Cardiac muscle cell (in vitro differentiated cells and primary cell): Measurements from ENCODE around the gene SPP2. TPM values are rescaled to one million over a fixed set of nuclear protein-coding genes. Genes with fewer than 3 reads are reported as not detected.
A peak's percentile ranks its signal among the peaks of the same experiment; 100 is the strongest.

Source experiments
- DNase-seq, 2 donors: peaks; one replicate each; pipeline versions ENCODE4 v3.0.0 to v3.0.0-alpha.2; 2010 to 2017; ENCODE audit warnings: low read depth in 1 of 2, low spot score in 1 of 2
- H3K27ac ChIP-seq: fragments of 200-600 bp; sonication (generic); 2 replicates; pipeline ENCODE4 v1.5.1; 2016
- H3K27me3 ChIP-seq: fragments of 200-600 bp; sonication (generic); 2 replicates; pipeline ENCODE4 v1.6.0; 2016; ENCODE audit warnings: control low read depth
- H3K36me3 ChIP-seq: fragments of 200-600 bp; sonication (generic); 2 replicates; pipeline ENCODE4 v1.5.1; 2016; ENCODE audit warnings: control low read depth
- H3K4me1 ChIP-seq: fragments of 200-600 bp; sonication (generic); 2 replicates; pipeline ENCODE4 v1.8.1; 2017; ENCODE audit warnings: low read depth, mild to moderate bottlenecking, mixed run types
- H3K4me3 ChIP-seq: fragments of 200-600 bp; sonication (generic); 2 replicates; pipeline ENCODE4 v1.5.1; 2016; ENCODE audit warnings: mild to moderate bottlenecking
- H3K9me3 ChIP-seq: fragments of 200-600 bp; sonication (generic); 2 replicates; pipeline ENCODE4 v1.5.1; 2017; ENCODE audit warnings: low read depth, mild to moderate bottlenecking, control low read depth
- CTCF ChIP-seq: IDR thresholded peaks from 2 replicates; pipeline ENCODE4 v1.5.1; 2012; ENCODE audit warnings: low read depth, mild to moderate bottlenecking, low read length
- polyA plus RNA-seq: library from polyadenylated mRNA; unstranded; fragments of >200 nt; fragmentation: Nextera tagmentation; extraction: Ambion mirVana; gene quantifications from 2 replicates; pipeline ENCODE4 v1.2.1, GENCODE V29; 2016
- total RNA-seq: library from RNA; depleted of rRNA; stranded (reverse); fragments of >200 nt; gene quantifications from 2 replicates; pipeline ENCODE4 v1.2.3, GENCODE V29; 2016

The SPP2 gene
- total and polyA plus RNA-seq, 2 experiments from 2014 or later: not detected

DNA sequence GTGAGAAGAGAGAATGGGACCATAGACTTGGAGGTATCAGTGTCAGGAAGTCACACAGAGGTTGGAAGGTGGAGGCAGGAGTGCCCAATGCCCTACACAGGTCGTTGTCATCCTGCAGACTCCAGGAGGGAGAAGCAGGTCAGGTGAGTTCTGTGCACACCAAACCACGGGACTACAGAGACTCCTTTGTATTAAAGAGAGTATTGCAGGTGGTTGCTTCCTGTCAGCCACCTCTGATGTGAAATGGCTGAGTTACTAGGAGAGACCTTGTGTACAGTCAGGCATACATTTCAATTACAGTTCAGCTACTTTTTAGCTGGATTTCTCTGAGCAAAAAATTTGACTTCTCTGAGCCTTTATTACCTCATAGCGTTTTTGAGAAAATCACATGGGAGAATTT is 51.6 kb downstream of the SPP2 start:
- H3K27ac ChIP-seq: no peak overlapping the region
- no peaks in the 10 kb centered on the region for H3K9me3 ChIP-seq
- no peaks in the 10 kb centered on the region for H3K36me3 ChIP-seq
- TF ChIP-seq CTCF: no peak
- H3K4me3 ChIP-seq: no peak overlapping the region
- H3K4me1 ChIP-seq: no peaks in the 10 kb centered on the region
- H3K27me3 ChIP-seq: no peaks in the 10 kb centered on the region
- no peak for DNase-seq

DNA sequence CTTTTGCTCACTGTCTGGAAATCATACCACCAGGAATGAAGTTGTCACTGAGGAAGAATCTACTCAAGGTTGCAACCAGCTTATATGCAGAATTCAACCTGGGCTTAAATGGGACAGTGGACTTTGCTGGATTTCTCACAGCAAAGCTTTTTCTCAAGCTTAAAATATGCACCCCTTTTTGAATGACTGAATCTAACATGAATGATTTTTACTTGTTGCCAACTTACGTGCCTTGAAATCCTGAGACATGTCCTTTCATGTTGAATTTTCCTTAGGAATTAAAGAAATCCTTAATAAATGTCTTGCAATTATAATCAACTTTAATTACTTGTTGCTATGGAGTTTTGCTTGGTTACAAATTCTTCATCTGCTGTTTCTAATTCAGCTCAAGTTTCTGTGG is 57.4 kb downstream of the SPP2 start:
- no peaks in the 10 kb centered on the region for H3K9me3 ChIP-seq
- no peak overlapping the region for H3K27ac ChIP-seq
- H3K4me3 ChIP-seq: no peak overlapping the region
- DNase-seq: no peak
- no peak for TF ChIP-seq CTCF
- H3K4me1 ChIP-seq: no peaks in the 10 kb centered on the region
- no peaks in the 10 kb centered on the region for H3K27me3 ChIP-seq
- H3K36me3 ChIP-seq: no peaks in the 10 kb centered on the region

DNA sequence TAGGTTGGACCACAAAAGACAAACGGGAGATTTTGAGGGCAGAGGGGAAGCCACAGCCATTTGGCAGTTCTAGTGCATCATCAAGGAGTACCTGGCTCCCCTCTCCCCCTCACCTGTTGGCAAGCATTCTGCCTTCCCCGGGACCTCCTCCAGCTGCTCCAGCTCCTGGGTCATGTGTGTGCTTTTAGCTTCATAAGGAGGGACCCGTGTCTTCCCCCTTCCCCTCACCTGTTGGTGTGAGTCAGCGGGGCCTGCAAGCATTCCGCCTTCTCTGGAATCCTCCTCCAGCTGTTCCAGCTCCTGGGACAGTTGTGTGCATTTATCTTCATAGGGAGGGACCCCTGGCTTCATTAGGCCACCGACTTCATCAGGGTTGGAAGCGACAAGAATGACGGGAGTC is 58.8 kb downstream of the SPP2 start:
- TF ChIP-seq CTCF: no peak
- H3K9me3 ChIP-seq: no peaks in the 10 kb centered on the region
- no peaks in the 10 kb centered on the region for H3K4me1 ChIP-seq

GRCh38 chr2:234110219-234110618 is 59.7 kb downstream of the SPP2 start:
- Histone ChIP-seq H3K9me3 (no peaks in the 10 kb centered on the region), H3K27ac (no peak overlapping the region), H3K27me3 (no peaks in the 10 kb centered on the region), H3K4me3 (no peak overlapping the region), H3K36me3 (no peaks in the 10 kb centered on the region), H3K4me1 (no peaks in the 10 kb centered on the region)
- no peak for TF ChIP-seq CTCF
- peak in 1 of 2 donors; percentile 8 for DNase-seq

More for the DNA sequence above, 58.8 kb downstream of the SPP2 start:
- DNase-seq: no peak
- Histone ChIP-seq H3K27me3 (no peaks in the 10 kb centered on the region), H3K27ac (no peak overlapping the region), H3K36me3 (no peaks in the 10 kb centered on the region), H3K4me3 (no peak overlapping the region)

DNA sequence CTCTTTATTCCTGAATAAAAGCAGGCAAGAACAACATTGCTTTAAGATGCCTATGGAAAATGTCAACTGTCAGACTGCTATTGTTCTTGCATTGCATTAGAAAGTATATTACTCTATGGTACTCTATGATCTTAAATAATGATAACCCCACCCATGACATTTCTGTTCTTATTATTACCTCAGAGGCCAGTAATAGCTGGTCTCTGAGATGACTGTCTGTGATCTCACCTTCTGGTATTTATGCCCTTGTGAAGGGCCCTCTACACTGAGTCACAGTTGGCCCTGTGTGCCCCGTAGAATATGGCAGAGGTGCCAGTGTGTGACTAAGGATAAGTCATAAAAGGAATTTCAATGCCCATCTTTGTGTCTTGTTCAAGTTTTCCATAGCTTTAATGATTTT is 61.0 kb downstream of the SPP2 start:
- Histone ChIP-seq H3K9me3 (no peaks in the 10 kb centered on the region), H3K36me3 (no peaks in the 10 kb centered on the region), H3K4me1 (no peaks in the 10 kb centered on the region), H3K27ac (no peak overlapping the region), H3K4me3 (no peak overlapping the region), H3K27me3 (no peaks in the 10 kb centered on the region)
- TF ChIP-seq CTCF: no peak
- no peak for DNase-seq

GRCh38 chr2:234116010-234116409 is 65.5 kb downstream of the SPP2 start:
- Histone ChIP-seq H3K36me3 (no peaks in the 10 kb centered on the region), H3K9me3 (no peaks in the 10 kb centered on the region)
- TF ChIP-seq CTCF: no peak

More at GRCh38 chr2:234116010-234116409, 65.5 kb downstream of the SPP2 start:
- Histone ChIP-seq H3K27ac (no peak overlapping the region), H3K4me3 (no peak overlapping the region), H3K4me1 (no peaks in the 10 kb centered on the region), H3K27me3 (no peaks in the 10 kb centered on the region)
- no peak for DNase-seq
